HG03521 (cell line): Measurements from ENCODE around the gene LETM1.

Experiments
- ATAC-seq: cut with Tn5 transposase; IDR thresholded peaks from one replicate; pipeline ENCODE4 v1.9.1; 2021; ENCODE audit warnings: mild to moderate bottlenecking, moderate library complexity; ENCODE audit not compliant: unreplicated experiment

LETM1 gene

GRCh38 chr4:1873291-1873690 is 17.3 kb upstream of the LETM1 start:
- no peak for ATAC-seq

- no peak for ATAC-seq
Observed at GRCh38 chr4:1872870-1873269, 16.9 kb upstream of the LETM1 start.

DNA sequence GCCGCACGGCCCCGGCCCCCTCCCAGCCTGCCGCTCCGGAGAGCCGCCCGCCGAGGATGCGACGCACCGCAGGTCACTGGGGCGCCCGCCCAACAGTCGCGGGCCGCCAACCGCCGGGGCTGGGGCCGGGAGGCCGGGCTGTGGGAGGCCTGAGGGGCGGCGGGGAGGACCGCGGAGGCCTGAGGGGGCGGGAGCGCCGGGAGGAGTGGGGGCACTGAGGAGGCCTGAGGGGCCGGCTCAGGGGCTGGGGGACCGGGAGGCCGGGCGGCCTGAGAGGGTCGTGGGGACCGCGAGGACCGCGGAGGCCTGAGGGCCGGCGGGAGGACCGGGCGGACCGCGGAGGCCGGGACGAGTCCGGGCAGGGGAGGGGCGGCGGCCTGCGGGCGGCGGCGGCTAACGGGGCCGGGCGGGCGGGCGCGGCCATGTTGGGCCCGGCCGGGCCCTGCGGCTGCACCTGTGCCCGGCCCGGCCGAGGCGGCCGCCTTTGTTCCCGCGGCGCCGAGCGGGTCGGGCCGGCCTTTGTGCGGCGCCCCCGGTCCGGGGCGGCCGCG is 15.6 kb upstream of the LETM1 start:
- ATAC-seq = no peak

DNA sequence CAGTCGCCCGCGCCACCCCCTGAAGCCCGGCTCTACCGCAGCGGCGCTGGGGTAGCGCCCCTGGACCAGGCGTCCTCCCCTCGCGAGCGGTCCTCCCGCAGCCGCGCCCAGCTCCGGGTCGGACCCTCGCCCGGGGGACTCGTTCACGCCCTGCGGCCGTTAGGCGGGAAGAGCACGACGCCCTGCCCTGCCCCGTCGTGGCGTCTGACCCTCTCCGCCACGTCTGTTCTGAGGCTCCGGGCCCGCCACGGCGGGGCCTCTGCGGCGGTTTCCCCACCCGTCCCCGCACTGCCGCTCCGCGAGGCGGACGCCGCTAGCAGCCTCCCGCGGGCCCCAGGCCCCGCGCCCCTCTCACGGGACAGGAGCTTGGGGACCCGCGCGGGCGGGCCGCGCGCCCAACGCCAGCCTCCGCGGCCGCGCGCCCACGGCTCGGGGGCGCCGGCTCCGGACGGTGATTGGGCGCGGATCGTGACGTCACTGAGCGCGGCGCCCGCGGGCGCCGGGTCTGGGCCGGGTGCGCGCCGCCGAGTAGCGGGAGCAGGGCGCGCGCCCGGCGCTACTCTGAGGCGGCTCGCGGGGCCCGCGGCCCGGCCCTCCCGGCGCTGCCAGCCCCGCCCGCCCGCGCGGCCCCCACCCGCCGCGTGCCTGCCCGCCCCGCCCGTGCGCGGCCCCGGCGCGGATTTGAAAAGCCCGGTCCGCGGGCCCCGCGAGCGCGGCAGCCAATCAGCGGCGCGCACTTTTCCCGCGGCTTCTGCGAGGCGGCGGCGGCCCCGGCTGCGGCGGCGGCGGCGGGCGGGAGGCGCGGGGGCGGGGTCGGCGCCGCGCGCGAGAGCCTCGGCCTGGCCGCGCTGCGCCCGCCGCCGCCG is 14.9 kb upstream of the LETM1 start, which contains the start of gene NSD2:
Gene NSD2 (plus strand): TSS at position 816 of the 866 bp plus-strand sequence. CDS start 29,262 bp downstream, outside the sequence.
- ATAC-seq = peak; percentile 60

DNA sequence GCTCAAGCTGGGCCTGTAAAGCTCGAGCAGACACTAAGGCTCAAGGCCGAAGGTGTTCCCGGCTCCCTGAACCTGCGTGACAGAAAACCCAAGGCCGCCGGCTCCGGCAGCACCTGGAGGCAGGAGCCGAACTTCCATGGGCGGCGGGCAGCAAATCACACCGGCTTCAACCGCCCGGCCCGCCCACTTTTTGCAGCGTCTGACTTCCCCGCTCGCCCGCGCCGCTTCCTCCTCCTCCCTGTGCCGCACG is 14.3 kb upstream of the LETM1 start:
- peak; percentile 40 for ATAC-seq

- no peak for ATAC-seq
Observed at GRCh38 chr4:1869530-1870327, 13.8 kb upstream of the LETM1 start.

DNA sequence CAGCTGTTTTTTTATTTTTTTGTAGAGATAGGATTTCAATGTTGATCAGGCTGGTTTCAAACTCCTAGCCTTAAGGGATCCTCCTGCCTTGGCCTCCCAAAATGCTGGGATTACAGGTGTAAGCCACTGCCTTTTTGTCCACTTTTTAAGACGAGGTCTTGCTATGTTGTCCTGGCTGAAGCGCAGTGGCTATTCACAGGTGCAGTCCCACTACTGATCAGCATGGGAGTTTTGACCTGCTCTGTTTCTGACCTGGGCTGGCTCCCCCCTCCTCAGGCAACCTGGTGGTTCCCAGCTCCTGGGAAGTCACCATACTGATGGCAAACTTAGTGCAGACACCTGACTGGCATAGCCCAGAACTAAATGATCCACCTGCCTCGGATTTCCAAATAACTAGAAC is 13.0 kb upstream of the LETM1 start:
- no peak for ATAC-seq

DNA sequence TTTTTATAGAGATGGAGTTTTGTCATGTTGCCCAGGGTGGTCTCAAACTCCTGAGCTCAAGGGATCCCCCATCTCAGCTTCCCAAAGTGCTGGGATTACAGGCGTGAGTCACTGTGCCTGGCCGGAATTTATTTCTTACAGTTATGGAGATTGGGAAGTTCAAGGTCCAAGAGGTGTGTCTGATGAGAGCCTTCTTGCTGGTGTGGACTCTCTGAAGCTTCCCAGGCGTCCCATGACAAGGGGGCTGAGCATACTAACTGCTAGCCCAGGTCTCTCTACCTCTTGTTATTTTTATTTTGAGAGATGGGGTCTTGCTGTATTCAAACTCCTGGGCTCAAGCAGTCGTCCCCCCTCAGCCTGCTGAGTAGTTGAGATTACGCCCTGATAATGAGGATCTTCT is 12.3 kb upstream of the LETM1 start:
- no peak for ATAC-seq

DNA sequence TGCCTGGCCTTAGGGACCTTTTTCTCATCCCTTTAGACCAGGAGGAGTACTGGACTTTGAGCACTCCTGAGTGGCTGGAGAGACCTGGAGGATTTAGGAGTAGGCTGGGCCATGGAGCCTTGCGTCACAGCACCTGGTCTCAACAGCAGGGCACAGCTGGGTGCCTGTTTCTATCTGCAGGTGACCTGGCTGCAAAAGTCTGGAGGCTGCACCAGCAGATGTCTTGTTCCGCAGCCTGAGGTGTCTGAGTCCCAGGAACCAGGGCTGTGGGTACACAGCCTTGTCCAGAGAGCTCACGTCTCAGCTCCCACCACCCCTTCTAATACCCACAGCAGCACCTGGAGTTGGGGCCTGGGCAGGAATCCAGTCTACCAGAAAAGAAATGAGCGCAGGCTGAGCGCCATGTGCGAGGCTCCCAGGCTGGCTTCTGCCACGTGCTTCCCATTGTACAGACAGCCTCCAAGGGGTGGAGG is 10.3 kb upstream of the LETM1 start:
- ATAC-seq = no peak

GRCh38 chr4:1864076-1865008 is 8.4 kb upstream of the LETM1 start:
- ATAC-seq = no peak

DNA sequence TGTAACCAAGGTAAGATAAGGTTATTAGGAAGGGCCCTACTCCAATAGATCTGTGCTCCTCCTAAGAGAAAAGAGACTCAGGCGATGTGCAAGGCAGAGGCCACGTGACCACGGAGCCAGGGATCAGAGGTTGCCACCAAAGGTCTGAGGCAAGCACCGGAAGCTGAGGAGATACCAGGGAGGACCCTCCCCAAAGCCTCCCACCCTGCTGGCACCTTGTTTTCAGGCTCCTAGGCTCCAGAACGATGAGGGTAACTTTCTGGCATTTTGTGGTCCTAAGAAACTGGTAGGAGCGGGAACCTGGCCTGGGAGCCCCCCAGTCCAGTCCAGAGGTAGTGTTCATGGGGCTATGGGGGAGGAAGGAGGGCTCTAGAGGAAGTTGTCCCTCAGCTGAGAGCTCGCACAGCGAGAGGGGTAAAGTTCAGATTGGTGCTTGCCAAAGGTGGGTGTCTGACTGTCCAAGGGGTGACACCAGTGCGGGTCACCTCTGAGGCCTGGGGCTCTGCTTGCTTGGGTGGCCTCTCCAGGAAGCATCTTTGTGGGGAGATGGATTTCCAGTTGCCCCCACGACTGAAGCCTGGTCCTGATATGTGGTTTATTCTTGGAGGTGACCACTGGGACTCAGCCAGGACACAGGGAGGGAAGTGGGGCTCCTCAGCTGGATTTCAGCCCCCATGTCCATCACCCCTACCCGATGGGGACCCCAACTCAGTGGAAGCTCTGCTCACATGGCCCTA is 7.5 kb upstream of the LETM1 start:
- ATAC-seq = no peak

- no peak for ATAC-seq
Observed at GRCh38 chr4:1862961-1863296, 7.0 kb upstream of the LETM1 start.

- no peak for ATAC-seq
Observed at GRCh38 chr4:1862055-1862911, 6.3 kb upstream of the LETM1 start.

DNA sequence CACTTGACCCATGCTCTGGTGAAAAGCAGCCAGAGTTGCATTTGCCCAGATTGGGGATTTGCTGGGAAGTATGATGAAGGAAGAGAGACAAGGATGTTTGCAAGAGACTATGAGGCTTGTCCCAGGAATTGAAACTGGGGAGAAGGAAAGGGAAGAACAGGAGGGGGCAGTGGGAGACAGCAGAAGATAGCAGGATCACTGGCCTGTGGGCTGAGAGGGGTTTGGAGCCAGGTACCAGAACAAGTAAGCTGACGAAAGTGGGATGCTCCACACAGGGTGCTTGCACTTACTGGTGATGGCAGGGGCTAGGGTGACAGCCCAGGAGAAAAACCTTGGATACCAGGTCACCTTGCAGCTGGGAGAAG is 3.4 kb upstream of the LETM1 start:
- no peak for ATAC-seq

- ATAC-seq = no peak
Observed at GRCh38 chr4:1857931-1858330, 2.0 kb upstream of the LETM1 start.

DNA sequence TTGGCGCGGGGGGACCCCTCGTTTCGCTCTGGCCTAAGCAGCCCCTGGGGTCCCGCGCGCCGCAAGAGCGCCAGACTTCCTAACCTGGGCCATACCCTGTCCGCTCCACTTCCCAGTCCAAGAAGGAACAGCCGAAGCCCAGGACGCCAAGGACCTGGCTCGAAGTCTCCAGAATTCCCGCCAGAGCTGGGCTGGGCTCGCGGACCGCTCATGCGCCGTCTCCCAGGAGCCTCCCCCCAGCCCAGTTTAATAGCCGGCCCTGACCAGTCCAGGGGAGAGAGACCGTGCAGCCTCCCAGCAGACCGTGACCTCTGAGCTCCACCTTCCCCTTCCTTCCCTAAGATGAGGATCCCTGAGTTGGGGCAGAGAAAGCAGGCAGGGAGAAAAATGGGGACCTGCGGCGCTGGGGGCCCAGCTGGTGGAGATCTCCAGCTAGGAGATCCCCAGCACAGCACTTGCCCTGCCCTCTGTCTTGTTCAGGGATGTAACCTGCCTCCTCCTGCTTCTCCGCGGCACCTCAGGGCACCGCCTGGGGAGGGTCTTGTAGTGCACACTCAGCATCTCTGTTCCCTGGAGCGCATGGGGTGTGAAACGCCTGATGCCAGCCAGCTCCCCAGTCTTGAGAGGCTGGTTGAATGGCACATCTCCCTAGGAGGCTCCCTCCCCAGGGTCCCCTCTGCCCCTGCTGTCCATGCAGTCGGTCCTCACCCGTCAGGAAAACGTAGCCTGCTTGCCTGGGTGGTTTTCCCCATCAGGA is 1.2 kb upstream of the LETM1 start:
- ATAC-seq = no peak

DNA sequence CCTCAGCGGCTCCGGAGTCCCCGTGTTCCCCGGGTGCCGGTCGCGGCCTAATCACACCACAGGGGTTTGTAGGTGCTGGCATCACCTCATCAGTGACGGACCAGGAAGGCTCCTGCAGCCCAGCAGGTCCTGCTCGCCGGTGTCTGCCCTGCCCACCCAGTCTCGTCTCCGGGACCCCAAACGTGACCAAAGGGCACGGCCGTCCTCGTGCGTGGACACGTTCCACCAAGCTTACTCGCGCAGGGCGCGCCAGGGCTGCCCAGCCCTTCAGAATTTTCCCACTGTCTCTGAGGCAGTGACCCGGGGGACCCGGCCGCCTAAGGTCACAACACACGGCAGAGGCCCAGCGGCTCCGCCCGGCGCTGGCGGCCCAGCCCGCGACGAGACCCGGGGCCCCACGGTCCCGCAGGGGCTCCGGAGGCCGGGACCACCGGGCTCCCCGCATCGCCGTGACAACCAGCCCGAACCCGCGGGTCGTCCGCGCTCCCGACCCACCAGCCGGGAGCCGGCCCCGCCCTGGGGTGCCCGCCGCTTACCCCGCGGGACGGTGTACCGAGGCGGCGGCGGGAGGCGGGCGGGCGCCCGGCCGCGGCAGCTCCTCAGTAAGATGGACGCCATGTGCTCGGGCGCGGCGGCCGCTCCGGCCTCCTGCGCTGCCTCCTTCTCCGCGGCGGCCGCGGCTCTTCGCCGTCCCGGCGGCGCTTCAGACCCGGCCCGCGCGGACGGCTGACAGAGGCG is 454 bp downstream of the LETM1 start:
- peak; percentile 3 for ATAC-seq

DNA sequence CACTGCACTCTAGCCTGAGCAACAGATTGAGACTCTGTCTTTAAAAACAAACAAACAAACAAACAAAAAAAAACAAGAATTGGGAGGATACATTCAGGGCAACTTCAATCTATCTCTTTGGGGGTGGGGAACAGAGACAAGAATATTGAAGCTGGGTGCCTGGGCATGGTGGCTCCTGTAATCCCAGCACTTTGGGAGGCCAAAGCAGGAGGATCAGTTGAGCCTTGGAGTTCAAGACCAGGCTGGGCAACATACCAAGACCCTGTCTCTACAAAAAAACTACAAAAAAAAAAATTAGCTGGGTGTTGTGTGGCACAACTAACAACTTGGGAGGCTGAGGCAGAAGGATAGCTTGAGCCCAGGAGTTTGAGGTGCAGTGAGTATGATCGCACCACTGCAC is 1.2 kb downstream of the LETM1 start:
- ATAC-seq = no peak
